BE2C (cell line): ENCODE results near the gene NANOG.
"Not testable (repeated sequence)": the region's sequence is repeated elsewhere in the genome, so short reads cannot be mapped to it uniquely, and the experiment has no call there.

ENCODE experiments used
- DNase-seq: peaks from one replicate; pipeline ENCODE4 v3.0.0-alpha.2; 2020
- H3K27me3 ChIP-seq: fragments of 250-450 bp; sonication (Bioruptor Pico); 2 replicates; pipeline ENCODE4 v1.5.1; 2020; ENCODE audit warnings: mild to moderate bottlenecking
- H3K36me3 ChIP-seq: fragments of 250-450 bp; sonication (Bioruptor Pico); 2 replicates; pipeline ENCODE4 v1.5.1; 2020; ENCODE audit warnings: mild to moderate bottlenecking
- H3K4me1 ChIP-seq: fragments of 250-450 bp; sonication (Bioruptor Pico); 2 replicates; pipeline ENCODE4 v1.5.1; 2020
- H3K4me3 ChIP-seq: 2 replicates; pipeline ENCODE4 v1.5.1; 2011; ENCODE audit warnings: low read depth, low read length
- H3K9me3 ChIP-seq: fragments of 250-450 bp; sonication (Bioruptor Pico); 2 replicates; pipeline ENCODE4 v1.5.1; 2020
- CTCF ChIP-seq: IDR thresholded peaks from 2 replicates; pipeline ENCODE4 v1.5.1; 2012; ENCODE audit warnings: mild to moderate bottlenecking, low read depth, low read length

Gene NANOG

GRCh38 chr12:7787574-7788293 lies 1.5 kb upstream of the NANOG start:
- no peaks in the 10 kb centered on the region for H3K4me1 ChIP-seq
- H3K27me3 ChIP-seq, result peaks cover 8% of the 10 kb centered on the region
- TF ChIP-seq CTCF, result no peak
- no peaks in the 10 kb centered on the region for H3K9me3 ChIP-seq
- H3K36me3 ChIP-seq, result no peaks in the 10 kb centered on the region
- no peak overlapping the region for H3K4me3 ChIP-seq
- no peak for DNase-seq

GRCh38 chr12:7788294-7788660 lies 925 bp upstream of the NANOG start:
- Histone ChIP-seq H3K36me3 (no peaks in the 10 kb centered on the region), H3K27me3 (peaks cover 8% of the 10 kb centered on the region), H3K4me1 (no peaks in the 10 kb centered on the region), H3K9me3 (no peaks in the 10 kb centered on the region), H3K4me3 (no peak overlapping the region)
- no peak for TF ChIP-seq CTCF
- no peak for DNase-seq

GRCh38 chr12:7793211-7793610 lies 4.0 kb downstream of the NANOG start:
- Histone ChIP-seq H3K27me3 (peaks cover 5% of the 10 kb centered on the region), H3K36me3 (no peaks in the 10 kb centered on the region), H3K4me3 (no peak overlapping the region), H3K4me1 (no peaks in the 10 kb centered on the region), H3K9me3 (no peaks in the 10 kb centered on the region)
- no peak for DNase-seq
- TF ChIP-seq CTCF, result no peak

GRCh38 chr12:7797269-7797668 lies 8.1 kb downstream of the NANOG start:
- DNase-seq, H3K36me3 ChIP-seq, H3K9me3 ChIP-seq, H3K4me3 ChIP-seq, H3K4me1 ChIP-seq, H3K27me3 ChIP-seq: not testable (repeated sequence)

- Histone ChIP-seq H3K27me3 (no peaks in the 10 kb centered on the region), H3K4me3 (no peak overlapping the region), H3K9me3 (no peaks in the 10 kb centered on the region), H3K4me1 (no peaks in the 10 kb centered on the region), H3K36me3 (no peaks in the 10 kb centered on the region)
- no peak for TF ChIP-seq CTCF
- DNase-seq, result no peak
These were observed 8.6 kb downstream of the NANOG start for GRCh38 chr12:7797698-7798398.

GRCh38 chr12:7798750-7799308 lies 9.6 kb downstream of the NANOG start:
- not testable (repeated sequence) for H3K4me3 ChIP-seq

GRCh38 chr12:7801460-7801859 lies 12.3 kb downstream of the NANOG start:
- no peaks in the 10 kb centered on the region for H3K4me1 ChIP-seq
- H3K9me3 ChIP-seq, result no peaks in the 10 kb centered on the region
- H3K36me3 ChIP-seq, result no peaks in the 10 kb centered on the region
- no peak overlapping the region for H3K4me3 ChIP-seq
- TF ChIP-seq CTCF, result no peak
- H3K27me3 ChIP-seq, result no peaks in the 10 kb centered on the region; the same call in 1 of the 2 replicates
- DNase-seq, result no peak

More at GRCh38 chr12:7798750-7799308, 9.6 kb downstream of the NANOG start:
- H3K27me3 ChIP-seq, H3K36me3 ChIP-seq, DNase-seq, H3K4me1 ChIP-seq, H3K9me3 ChIP-seq: not testable (repeated sequence)

- not testable (repeated sequence) for H3K9me3 ChIP-seq, H3K4me3 ChIP-seq, H3K4me1 ChIP-seq, DNase-seq, H3K27me3 ChIP-seq, H3K36me3 ChIP-seq
These were observed 17.1 kb downstream of the NANOG start for GRCh38 chr12:7806319-7806718.
